GM18907 (cell line): ENCODE data around the gene SMYD1.

ENCODE experiments used
- ATAC-seq: cut with Tn5 transposase; IDR thresholded peaks from one replicate; pipeline ENCODE4 v1.9.1; 2021; ENCODE audit warnings: mild to moderate bottlenecking, moderate library complexity; ENCODE audit not compliant: unreplicated experiment

Gene SMYD1

GRCh38 chr2:88086401-88086800 is 18.8 kb downstream of the SMYD1 start:
- ATAC-seq: no peak

- no peak for ATAC-seq
Measured at GRCh38 chr2:88087073-88087472, 19.4 kb downstream of the SMYD1 start.

- no peak for ATAC-seq
Measured at GRCh38 chr2:88087763-88088162, 20.1 kb downstream of the SMYD1 start.

DNA sequence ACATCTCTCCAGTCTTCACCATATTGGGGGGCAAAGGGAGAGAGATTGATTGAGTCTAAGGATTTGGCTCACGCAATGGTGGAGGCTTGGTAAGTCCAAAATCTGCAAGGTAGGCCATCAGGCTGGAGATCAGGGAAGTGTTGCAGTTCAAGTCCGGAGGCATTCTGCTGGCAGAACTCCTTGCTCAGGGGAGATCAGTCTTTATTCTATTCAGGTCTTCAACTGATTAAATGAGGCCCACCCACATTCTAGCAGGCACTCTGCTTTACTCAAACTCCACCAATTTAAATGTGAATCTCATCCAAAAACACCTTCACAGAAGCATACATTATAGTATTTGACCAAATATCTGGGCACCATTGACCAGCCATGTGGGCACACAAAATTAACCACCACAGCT is 21.4 kb downstream of the SMYD1 start:
- ATAC-seq: no peak

DNA sequence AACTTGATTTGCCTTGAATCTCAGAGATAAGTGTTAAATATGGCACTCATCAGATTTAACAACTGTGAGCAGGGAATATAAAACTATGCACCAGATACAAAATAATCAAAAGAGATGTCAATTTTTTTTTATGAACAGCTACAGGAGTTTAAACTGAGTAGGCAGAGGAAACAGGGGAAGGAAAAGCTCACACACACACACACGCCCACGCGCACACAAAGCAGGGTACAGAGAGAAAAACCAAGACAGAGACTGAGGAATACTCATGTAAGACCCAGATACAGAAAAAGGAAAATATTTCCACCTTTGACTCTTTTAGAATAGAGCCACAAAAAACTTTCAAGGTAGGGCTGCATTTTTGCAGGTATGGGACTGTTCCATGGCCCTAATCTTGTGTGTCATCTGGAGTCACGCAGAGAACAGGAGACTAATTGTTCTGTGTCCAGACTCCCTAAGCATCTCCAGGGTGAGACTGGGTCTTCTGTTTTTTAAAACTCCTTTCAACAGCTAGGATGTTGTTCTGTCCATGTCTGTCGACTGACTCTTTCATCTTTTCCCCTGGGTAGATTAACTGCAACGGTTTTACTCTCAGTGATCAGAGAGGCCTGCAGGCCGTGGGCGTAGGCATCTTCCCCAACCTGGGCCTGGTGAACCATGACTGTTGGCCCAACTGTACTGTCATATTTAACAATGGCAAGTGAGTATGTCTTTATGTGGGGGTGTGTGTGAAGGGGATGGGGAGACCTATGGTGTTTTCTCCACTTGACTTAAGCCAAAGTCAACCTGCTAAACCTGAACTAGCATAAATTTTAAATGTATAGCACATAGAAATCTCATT is 23.0 kb downstream of the SMYD1 start:
- ATAC-seq: no peak

DNA sequence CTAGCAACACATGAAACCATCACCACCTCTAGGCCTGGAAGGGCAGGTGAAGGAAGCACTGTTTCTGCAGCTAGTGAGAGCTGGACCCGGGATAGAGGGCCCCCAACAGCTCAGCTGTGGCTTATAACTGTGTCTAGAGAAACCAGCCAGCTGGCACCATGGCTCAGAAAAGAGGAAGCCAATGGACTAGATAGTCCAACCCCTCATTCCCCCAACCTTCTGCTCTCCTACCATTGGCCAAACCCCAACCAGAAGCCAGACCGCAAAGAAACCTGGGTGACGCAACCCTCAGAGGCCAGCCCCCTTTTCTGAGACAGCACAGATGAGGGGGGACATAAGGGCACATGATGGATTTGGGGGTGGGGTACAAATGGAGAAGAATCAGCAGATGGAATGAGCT is 24.3 kb downstream of the SMYD1 start:
- no peak for ATAC-seq

DNA sequence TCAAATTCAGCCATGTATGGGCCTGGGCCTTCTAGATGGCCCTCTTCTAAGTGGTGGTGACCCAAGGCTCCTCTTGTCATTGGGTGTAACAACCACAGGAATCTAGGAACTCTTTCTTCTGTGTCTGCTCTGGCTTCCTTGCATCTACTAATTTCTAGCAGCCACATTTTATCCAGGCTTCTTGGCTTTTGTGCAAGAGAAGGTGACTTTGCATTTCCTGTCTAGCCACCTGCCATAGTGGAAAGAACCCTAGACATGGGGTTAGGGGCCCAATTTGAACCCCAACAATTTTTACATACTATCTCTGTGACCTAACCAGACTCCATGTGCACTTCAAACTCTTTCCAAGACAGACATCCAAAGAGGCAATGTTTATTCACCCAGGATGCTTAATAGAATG is 25.1 kb downstream of the SMYD1 start:
- ATAC-seq: no peak

- ATAC-seq: no peak
Measured at GRCh38 chr2:88095022-88095421, 27.4 kb downstream of the SMYD1 start.

DNA sequence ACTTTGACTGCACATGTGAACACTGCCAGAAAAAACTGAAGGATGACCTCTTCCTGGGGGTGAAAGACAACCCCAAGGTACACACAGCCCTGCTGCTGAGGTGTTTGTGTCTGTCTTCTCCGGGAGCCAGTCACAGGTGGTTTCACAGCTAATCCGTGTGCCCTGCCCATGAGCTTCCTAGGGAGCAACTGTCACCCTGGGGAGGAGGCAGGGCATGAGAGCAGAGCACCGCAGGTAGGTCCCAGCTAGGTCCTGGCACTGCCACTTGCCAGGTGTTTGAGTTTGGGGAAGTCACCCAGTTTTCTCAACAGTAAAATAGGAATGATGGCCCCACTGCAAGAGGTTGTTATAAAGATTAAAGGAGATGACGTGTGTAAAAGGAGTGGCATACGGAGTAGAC is 29.1 kb downstream of the SMYD1 start:
- no peak for ATAC-seq

GRCh38 chr2:88097192-88097591 is 29.6 kb downstream of the SMYD1 start:
- no peak for ATAC-seq

DNA sequence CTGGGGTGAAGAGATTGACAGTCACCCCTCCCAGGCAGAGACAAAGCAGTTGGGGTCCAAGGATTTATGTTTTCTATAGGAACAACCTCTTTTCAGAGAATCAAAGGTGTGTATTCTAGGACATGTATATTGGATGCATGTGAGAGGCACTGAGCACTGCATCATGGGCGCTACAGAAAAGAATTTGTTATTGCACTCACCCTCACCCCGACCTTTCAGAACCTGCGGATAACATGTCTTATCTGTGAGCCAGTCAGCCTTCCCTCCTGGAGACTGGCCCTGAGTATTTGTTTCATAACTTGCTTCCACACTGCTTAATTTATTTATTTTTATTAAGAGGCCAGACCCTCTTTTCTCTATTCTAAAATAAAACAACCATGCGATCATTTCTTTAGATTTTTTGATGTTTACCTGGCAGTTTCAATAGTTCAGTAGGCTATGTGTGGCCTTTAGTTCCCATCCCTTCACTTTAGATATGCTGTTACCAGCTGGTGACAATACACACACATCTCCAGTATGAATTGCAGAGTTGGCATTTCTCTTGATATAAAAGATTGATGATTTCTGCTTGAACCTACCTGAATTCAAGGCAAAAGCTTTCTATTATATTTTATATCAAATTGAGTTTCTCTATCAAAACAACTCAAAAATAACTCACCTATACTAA is 30.4 kb downstream of the SMYD1 start:
- ATAC-seq: no peak

DNA sequence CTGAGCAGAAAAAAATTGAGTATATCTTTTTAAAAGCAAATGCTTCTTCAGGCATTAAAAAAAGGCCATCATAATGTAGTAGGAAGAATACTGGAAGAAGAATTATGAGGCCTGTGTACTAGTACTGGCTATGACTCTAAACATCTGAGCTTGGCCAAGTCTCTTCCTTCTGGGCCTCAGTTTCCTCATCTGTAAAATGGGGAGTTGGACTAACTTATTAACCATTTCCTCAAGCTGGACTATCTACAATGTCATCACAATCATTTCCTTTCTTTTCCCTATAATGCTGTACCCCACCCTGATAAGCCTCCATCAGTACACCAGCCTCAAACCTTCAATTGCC is 30.9 kb downstream of the SMYD1 start:
- ATAC-seq: no peak

DNA sequence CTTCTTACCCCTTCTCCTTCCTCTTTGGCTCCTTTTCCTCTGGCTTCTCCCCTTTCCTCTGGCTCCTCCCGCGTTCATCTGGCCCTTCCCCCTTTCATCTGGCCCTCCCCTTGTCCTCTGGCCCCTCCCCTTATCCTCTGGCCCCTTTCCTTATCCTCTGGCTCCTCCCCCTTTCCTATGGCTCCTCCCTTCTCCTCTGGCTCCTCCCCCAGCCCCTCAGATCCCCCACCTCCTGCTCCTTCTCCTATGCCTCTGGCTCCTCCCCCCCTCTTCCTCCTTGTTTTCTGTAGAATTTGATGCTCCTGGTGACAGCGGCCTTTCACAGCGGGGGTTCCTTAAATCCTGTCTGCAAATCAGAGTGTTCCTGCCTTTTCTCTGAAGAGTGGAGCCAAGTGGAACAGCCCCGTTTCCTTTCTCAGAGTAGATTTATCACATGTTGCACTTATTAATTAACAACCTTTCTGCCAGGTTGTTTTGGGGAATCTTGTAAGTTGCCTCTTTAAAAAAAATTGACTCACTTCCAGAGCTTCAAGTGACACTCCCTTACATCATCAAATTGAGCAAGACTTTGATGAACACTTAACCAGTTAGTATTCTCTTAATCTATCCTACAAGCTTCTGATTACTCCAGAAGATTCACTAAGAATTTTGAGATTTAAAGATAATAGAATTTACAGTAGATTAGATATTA is 32.3 kb downstream of the SMYD1 start:
- no peak for ATAC-seq

DNA sequence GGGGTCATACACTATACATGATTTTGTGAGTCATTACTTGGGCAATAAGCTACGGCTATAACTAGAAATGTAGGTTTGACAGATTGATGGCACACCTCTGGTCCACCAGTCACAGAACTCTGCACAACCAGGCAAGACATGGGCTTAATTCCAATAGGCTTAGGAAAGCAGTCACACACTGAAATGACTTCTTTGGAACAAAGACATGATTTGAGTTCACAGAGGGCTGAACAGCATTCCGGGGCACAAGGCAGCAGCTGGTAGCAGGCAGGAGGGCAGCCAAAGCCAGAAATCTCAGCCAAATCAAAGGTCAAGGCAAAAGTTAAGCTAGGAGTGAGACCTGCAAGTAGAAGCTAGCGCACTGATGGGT is 32.8 kb downstream of the SMYD1 start:
- ATAC-seq: no peak

GRCh38 chr2:88108796-88109195 is 41.2 kb downstream of the SMYD1 start:
- no peak for ATAC-seq

GRCh38 chr2:88110830-88111229 is 43.2 kb downstream of the SMYD1 start:
- ATAC-seq: no peak

DNA sequence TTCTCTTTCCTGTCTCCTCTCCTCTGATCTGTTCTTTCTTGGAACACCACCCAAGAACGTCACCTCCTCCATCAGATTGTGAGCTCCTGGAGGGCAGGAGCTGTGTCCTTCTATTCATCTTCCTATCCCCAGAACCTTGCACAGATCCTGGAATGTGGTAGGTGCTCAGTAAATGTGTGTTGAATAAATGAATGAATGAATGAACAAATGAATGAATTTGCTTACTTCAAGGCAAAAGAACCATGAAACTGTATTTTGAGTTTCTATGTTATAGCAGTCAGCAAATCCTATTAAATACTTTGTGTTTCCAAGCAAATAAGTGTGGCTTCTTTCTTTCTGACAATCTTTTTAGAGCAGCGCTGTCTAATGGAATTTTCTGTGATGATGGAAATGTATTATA is 45.4 kb downstream of the SMYD1 start:
- ATAC-seq: no peak

GRCh38 chr2:88114889-88115288 is 47.3 kb downstream of the SMYD1 start:
- ATAC-seq: no peak

DNA sequence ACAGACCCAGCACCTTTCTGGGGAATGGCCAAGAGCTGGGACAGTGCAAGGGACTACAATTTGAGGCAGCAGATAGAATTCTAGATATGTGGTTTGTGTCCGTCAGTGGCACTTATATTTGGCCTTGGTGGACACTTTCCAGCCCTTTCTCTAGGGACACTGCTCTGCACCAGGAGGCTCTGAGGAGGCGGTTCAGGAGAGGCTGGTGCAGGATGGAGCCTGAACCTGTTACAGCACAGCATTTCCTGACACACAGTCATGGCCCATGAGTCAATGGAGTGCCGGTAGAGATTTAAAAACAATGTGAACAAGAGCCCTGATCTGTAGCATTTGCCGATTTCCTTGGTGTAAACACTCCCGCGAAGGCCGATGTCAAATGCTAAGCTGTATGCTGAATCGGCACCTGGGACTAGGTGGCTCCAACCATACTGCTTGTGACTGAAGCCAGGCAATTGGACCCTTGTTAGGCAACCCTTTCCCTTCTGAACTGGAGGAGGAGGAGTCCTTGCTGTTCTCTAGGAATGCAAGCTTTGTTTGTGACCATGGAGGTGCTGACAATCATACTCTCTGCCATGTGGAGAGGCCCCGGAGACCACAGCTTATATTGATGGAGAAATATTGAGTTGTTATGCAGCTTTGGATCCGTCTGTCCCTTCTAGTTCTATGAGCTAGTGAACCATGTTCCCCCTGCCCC is 48.3 kb downstream of the SMYD1 start:
- no peak for ATAC-seq

DNA sequence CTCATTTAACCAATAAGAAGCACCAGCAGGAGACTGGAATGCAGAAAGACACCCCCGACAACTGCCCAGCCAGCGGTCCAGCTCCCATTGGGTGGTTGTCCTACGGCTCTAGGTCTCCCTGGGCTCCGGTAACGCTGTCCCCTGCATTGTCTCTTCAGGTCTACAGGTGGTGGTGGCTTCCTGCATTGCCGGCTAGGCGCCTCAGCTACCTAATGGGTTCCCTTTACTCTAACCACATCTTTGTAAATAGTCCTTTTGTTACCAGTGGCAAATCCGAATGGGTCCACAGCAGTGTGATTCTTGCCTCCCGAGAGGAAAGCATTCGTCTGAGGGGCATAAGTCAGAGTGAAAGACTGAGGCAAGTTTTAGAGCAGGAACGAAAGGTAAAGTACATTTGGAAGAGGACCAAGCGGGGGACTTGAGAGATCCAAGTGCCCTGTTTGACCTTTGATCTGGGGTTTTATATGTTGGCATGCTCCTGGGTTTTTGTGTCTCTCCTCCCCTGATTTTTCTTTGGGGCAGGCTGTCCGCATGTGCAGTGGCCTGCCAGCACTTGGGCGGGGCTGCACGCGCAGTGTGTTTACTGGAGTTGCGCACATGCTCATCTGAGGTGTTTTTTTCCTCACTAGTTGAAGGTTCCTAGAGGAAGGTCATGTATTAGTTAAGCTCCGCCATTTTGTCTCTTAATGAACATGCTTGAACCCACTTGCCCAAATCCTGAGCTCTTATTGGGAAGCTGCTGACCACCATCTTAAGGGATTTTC is 49.2 kb downstream of the SMYD1 start:
- no peak for ATAC-seq

- ATAC-seq: no peak
Measured at GRCh38 chr2:88117973-88118372, 50.3 kb downstream of the SMYD1 start.
